Caco-2 (cell line): ENCODE data around the gene NFATC2. TPM values are rescaled to one million over a fixed set of nuclear protein-coding genes. Genes with fewer than 3 reads are reported as not detected.

Experiments
- BruUV-seq: library from RNA; stranded (reverse); fragments of 400-500 nt; replicated peaks from 2 replicates; lab custom pipeline; 2021; lab: Mats Ljungman, UMichigan
- CTCF ChIA-PET: fragments of 300-600 bp; sonication (Branson Sonifier 250); formaldehyde crosslinking; loops from one replicate; lab custom pipeline; 2022; ENCODE audit warnings: antibody characterized with exemption; lab: Charles Lee
- POLR2A ChIA-PET: fragments of 300-600 bp; sonication (Branson Sonifier 250); formaldehyde crosslinking; loops from one replicate; lab custom pipeline; 2022; ENCODE audit warnings: antibody characterized with exemption; lab: Charles Lee
- DNase-seq, 2 experiments: peaks; one replicate each; pipeline versions ENCODE4 v3.0.0 to v3.0.0-alpha.2; 2020 to 2022
- H3K27me3 ChIP-seq: replicated peaks from 2 replicates; pipeline ENCODE4 v1.6.0; 2011; ENCODE audit warnings: low read length; ENCODE audit not compliant: control insufficient read depth, insufficient read depth
- H3K36me3 ChIP-seq: 2 replicates; pipeline ENCODE4 v1.5.1; 2011; ENCODE audit warnings: low read length; ENCODE audit not compliant: control insufficient read depth, insufficient read depth
- H3K4me1 ChIP-seq: fragments of 250-450 bp; sonication (Bioruptor Pico); 2 replicates; pipeline ENCODE4 v1.5.1; 2020; ENCODE audit warnings: mild to moderate bottlenecking
- H3K4me3 ChIP-seq: 2 replicates; pipeline ENCODE4 v1.5.1; 2011; ENCODE audit warnings: low read depth, mild to moderate bottlenecking, control low read depth, low read length
- H3K9me3 ChIP-seq: fragments of 250-450 bp; sonication (Bioruptor Pico); 2 replicates; pipeline ENCODE4 v1.5.1; 2020; ENCODE audit warnings: mild to moderate bottlenecking, moderate library complexity
- H3K27ac Mint-ChIP-seq: one replicate; pipeline ENCODE4 v1.8.0; 2022; ENCODE audit warnings: mixed read lengths; ENCODE audit not compliant: unreplicated experiment
- H3K27me3 Mint-ChIP-seq: one replicate; pipeline ENCODE4 v1.8.0; 2022; ENCODE audit warnings: mixed read lengths; ENCODE audit not compliant: insufficient read depth, unreplicated experiment
- H3K36me3 Mint-ChIP-seq: one replicate; pipeline ENCODE4 v1.8.0; 2022; ENCODE audit warnings: mild to moderate bottlenecking, mixed read lengths; ENCODE audit not compliant: insufficient read depth, unreplicated experiment
- H3K4me1 Mint-ChIP-seq: one replicate; pipeline ENCODE4 v1.8.0; 2022; ENCODE audit warnings: low read depth, mixed read lengths; ENCODE audit not compliant: unreplicated experiment
- H3K4me3 Mint-ChIP-seq: one replicate; pipeline ENCODE4 v1.8.0; 2022; ENCODE audit warnings: mild to moderate bottlenecking, moderate library complexity, mixed read lengths; ENCODE audit not compliant: unreplicated experiment
- H3K9me3 Mint-ChIP-seq: one replicate; pipeline ENCODE4 v1.8.0; 2022; ENCODE audit warnings: mixed read lengths; ENCODE audit not compliant: unreplicated experiment
- intact Hi-C: fragments of 100-400 bp; cut with micrococcal nuclease; formaldehyde crosslinking; loops from one replicate; pipeline ENCODE4 v1.10.0; 2022; ENCODE audit not compliant: unreplicated experiment
- total RNA-seq: library from RNA; stranded (reverse); gene quantifications from 2 replicates; pipeline ENCODE4 v1.2.3, GENCODE V29; 2022
- TF ChIP-seq, protein P1 (sequence below), 2 experiments: fragments of 200-600 bp in 1 of 2; IDR thresholded peaks; 1 replicate in 1 of 2; 2 replicates in 1 of 2; pipeline versions ENCODE4 v1.5.1 to v1.8.0; 2011 to 2022; ENCODE audit warnings: antibody characterized with exemption in 1 of 2, control low read depth in 1 of 2, inconsistent platforms in 1 of 2, low read depth in 1 of 2, low read length in 1 of 2, mild to moderate bottlenecking in 1 of 2, moderate library complexity in 1 of 2; ENCODE audit not compliant: insufficient read depth in 1 of 2, severe bottlenecking in 1 of 2, unreplicated experiment in 1 of 2

Gene NFATC2
- total RNA-seq, 1 experiment from 2014 or later: 20.8 TPM

DNA sequence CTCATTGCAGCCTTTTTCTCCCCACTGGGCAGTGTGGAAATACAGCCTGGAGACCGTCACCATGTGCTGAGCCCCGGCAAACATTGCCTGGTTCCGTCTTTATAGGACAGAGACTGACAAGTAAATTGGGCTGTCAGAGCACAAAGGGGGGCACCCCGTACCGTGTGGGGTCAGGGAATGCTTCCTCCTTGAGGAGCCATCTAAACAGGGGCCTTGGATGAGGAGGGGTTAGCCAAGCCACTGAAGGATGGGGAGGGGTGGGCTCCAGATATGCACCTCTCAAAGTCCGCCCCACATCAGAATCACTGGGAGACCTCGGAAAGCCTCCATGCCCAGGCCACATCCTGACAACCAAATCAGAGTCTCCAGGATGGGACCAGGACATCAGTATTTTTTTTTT is 73.9 kb downstream of the NFATC2 start:
- Mint-ChIP-seq H3K27ac (no peak overlapping the region), H3K9me3 (no peaks in the 10 kb centered on the region), H3K27me3 (no peaks in the 10 kb centered on the region), H3K4me3 (no peak overlapping the region), H3K4me1 (no peaks in the 10 kb centered on the region), H3K36me3 (peaks cover 23% of the 10 kb centered on the region)
- H3K27me3 ChIP-seq: no peaks in the 10 kb centered on the region
- intact Hi-C loops: no loop called here
- TF ChIP-seq, protein P1, sequence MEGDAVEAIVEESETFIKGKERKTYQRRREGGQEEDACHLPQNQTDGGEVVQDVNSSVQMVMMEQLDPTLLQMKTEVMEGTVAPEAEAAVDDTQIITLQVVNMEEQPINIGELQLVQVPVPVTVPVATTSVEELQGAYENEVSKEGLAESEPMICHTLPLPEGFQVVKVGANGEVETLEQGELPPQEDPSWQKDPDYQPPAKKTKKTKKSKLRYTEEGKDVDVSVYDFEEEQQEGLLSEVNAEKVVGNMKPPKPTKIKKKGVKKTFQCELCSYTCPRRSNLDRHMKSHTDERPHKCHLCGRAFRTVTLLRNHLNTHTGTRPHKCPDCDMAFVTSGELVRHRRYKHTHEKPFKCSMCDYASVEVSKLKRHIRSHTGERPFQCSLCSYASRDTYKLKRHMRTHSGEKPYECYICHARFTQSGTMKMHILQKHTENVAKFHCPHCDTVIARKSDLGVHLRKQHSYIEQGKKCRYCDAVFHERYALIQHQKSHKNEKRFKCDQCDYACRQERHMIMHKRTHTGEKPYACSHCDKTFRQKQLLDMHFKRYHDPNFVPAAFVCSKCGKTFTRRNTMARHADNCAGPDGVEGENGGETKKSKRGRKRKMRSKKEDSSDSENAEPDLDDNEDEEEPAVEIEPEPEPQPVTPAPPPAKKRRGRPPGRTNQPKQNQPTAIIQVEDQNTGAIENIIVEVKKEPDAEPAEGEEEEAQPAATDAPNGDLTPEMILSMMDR (IDR thresholded peaks at IDR 0.05; ENCODE audit: insufficient read depth in 1 of 2, low read depth in 1 of 2, low read length in 1 of 2, severe bottlenecking in 1 of 2, unreplicated experiment in 1 of 2): no peak
- BruUV-seq: no TSS peak
- DNase-seq: peak in 1 of 2 experiments; percentile 29
- H3K4me3 ChIP-seq: no peak overlapping the region
- no peaks in the 10 kb centered on the region for H3K4me1 ChIP-seq
- 0 out of 2 replicates have a peak, but pooled peaks cover 4% of the 10 kb centered on the region for H3K36me3 ChIP-seq
- no peaks in the 10 kb centered on the region for H3K9me3 ChIP-seq
- CTCF ChIA-PET: no interaction called here
- POLR2A ChIA-PET: no interaction called here

DNA sequence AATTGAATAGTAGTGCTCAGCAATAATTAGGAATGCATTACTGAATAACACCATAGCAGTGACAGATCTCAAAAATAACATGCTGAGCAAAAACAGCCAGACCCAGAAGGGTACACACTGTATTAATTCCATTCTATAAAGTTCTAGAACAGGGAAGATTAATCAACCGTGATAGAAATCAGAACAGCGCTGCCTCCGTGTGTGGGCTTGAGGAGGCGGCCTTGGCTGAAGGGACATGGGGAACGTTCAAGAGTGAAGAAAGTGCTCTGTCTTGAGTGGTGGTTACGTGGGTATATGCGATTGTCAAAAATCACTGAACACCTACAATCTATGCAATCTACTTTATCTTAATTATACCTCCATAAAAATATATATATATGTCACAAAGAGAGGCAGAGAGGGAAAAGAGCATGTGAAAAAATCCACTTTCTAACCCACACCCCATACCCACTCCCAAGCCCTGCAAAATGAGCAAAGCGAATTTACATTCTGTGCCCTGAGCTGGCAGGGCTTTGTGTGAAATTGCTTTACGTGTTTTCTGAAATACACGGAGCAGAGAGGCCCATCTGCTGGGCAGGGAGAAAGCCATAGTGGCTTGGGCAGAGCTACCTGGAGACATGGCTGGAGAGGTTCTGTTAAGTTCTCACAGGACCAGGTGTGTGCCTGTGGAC is 74.4 kb downstream of the NFATC2 start:
- peak in 1 of 2 experiments; percentile 29 for DNase-seq
- Mint-ChIP-seq H3K36me3 (peaks cover 23% of the 10 kb centered on the region), H3K9me3 (no peaks in the 10 kb centered on the region), H3K27me3 (no peaks in the 10 kb centered on the region), H3K4me1 (no peaks in the 10 kb centered on the region), H3K27ac (no peak overlapping the region), H3K4me3 (no peak overlapping the region)
- Histone ChIP-seq H3K27me3 (no peaks in the 10 kb centered on the region), H3K4me3 (no peak overlapping the region), H3K9me3 (no peaks in the 10 kb centered on the region), H3K4me1 (no peaks in the 10 kb centered on the region), H3K36me3 (0 out of 2 replicates have a peak, but pooled peaks cover 3% of the 10 kb centered on the region)
- no TSS peak for BruUV-seq
- TF ChIP-seq, protein P1 (IDR thresholded peaks at IDR 0.05; ENCODE audit: insufficient read depth in 1 of 2, low read depth in 1 of 2, low read length in 1 of 2, severe bottlenecking in 1 of 2, unreplicated experiment in 1 of 2): no peak
- ChIA-PET POLR2A (no interaction called here), CTCF (no interaction called here)
- intact Hi-C loops: no loop called here

DNA sequence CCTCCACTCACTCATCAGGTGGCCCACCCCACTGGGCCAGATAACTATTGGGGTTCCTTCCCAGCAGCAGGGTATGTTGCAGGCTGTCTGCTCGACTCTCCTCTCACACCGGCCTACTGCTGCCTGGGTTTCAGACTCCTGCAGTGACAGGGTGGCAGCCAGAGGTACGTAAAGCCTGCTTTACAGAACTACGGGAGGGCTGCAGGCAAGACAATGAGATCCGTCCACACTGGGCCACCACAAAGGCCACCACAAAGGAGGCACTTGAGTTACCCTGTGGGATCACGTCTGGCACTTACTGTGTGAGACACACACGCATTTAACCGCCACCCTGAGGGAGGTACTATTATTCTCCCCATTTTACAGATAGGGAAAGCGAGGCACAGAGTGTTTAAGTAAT is 78.5 kb downstream of the NFATC2 start:
- no TSS peak for BruUV-seq
- no peaks in the 10 kb centered on the region for H3K9me3 Mint-ChIP-seq
- H3K27me3 Mint-ChIP-seq: no peaks in the 10 kb centered on the region
- intact Hi-C loops: no loop called here
- H3K36me3 Mint-ChIP-seq: peaks cover 18% of the 10 kb centered on the region
- TF ChIP-seq, protein P1 (IDR thresholded peaks at IDR 0.05; ENCODE audit: insufficient read depth in 1 of 2, low read depth in 1 of 2, low read length in 1 of 2, severe bottlenecking in 1 of 2, unreplicated experiment in 1 of 2): no peak
- DNase-seq: peak in 1 of 2 experiments; percentile 33
- H3K4me1 Mint-ChIP-seq: no peaks in the 10 kb centered on the region
- Histone ChIP-seq H3K27me3 (no peaks in the 10 kb centered on the region), H3K4me3 (no peak overlapping the region), H3K4me1 (no peaks in the 10 kb centered on the region), H3K9me3 (no peaks in the 10 kb centered on the region), H3K36me3 (peaks cover 3% of the 10 kb centered on the region; the same call in 1 of the 2 replicates)
- ChIA-PET POLR2A (no interaction called here), CTCF (no interaction called here)
- no peak overlapping the region for H3K4me3 Mint-ChIP-seq
- no peak overlapping the region for H3K27ac Mint-ChIP-seq
